HG03175 (cell line): ENCODE measurements around the gene SPRY4.
A peak's percentile ranks its signal among the peaks of the same experiment; 100 is the strongest.
"Not testable (repeated sequence)": the region's sequence is repeated elsewhere in the genome, so short reads cannot be mapped to it uniquely, and the experiment has no call there.

ENCODE experiments used
- ATAC-seq: cut with Tn5 transposase; IDR thresholded peaks from one replicate; pipeline ENCODE4 v1.9.1; 2021; ENCODE audit warnings: mild to moderate bottlenecking, moderate library complexity; ENCODE audit not compliant: unreplicated experiment

SPRY4 gene

GRCh38 chr5:142295960-142296860 lies 28.6 kb downstream of the SPRY4 start:
- ATAC-seq = no peak

GRCh38 chr5:142295084-142295758 lies 29.6 kb downstream of the SPRY4 start:
- ATAC-seq = no peak

GRCh38 chr5:142293486-142293885 lies 31.3 kb downstream of the SPRY4 start:
- no peak for ATAC-seq

- ATAC-seq = no peak
Measured at GRCh38 chr5:142292808-142293207, 32.0 kb downstream of the SPRY4 start.

- no peak for ATAC-seq
Measured at GRCh38 chr5:142292249-142292648, 32.6 kb downstream of the SPRY4 start.

GRCh38 chr5:142290577-142291299 lies 34.1 kb downstream of the SPRY4 start:
- no peak for ATAC-seq

- no peak for ATAC-seq
Measured at GRCh38 chr5:142289708-142290576, 34.9 kb downstream of the SPRY4 start.

- peak; percentile 63 for ATAC-seq
Measured at GRCh38 chr5:142287973-142288313, 36.9 kb downstream of the SPRY4 start.

GRCh38 chr5:142287096-142287972 lies 37.5 kb downstream of the SPRY4 start:
- ATAC-seq = peak; percentile 63

- ATAC-seq = no peak
Measured at GRCh38 chr5:142286111-142286510, 38.7 kb downstream of the SPRY4 start.

GRCh38 chr5:142283304-142283703 lies 41.5 kb downstream of the SPRY4 start:
- no peak for ATAC-seq

GRCh38 chr5:142281966-142282365 lies 42.9 kb downstream of the SPRY4 start:
- ATAC-seq = no peak

GRCh38 chr5:142281008-142281367 lies 43.8 kb downstream of the SPRY4 start:
- ATAC-seq = no peak

GRCh38 chr5:142280066-142281007 lies 44.5 kb downstream of the SPRY4 start:
- no peak for ATAC-seq

GRCh38 chr5:142278627-142279026 lies 46.2 kb downstream of the SPRY4 start:
- no peak for ATAC-seq

- ATAC-seq = no peak
Measured at GRCh38 chr5:142277796-142278195, 47.0 kb downstream of the SPRY4 start.

GRCh38 chr5:142276517-142276916 lies 48.3 kb downstream of the SPRY4 start:
- ATAC-seq = no peak

GRCh38 chr5:142275496-142275895 lies 49.3 kb downstream of the SPRY4 start:
- no peak for ATAC-seq

- ATAC-seq = not testable (repeated sequence)
Measured at GRCh38 chr5:142272596-142272995, 52.2 kb downstream of the SPRY4 start.
